Skeletal muscle satellite cell (primary cell): Measurements from ENCODE around the gene BAZ2B.
"Not testable (repeated sequence)": the region's sequence is repeated elsewhere in the genome, so short reads cannot be mapped to it uniquely, and the experiment has no call there.

Experiments used
- H3K27me3 ChIP-seq: 2 replicates; pipeline ENCODE4 v1.7.0; 2013; ENCODE audit warnings: low read length; ENCODE audit not compliant: control insufficient read depth, insufficient read depth
- H3K36me3 ChIP-seq: 2 replicates; pipeline ENCODE4 v1.7.0; 2013; ENCODE audit warnings: mild to moderate bottlenecking, control low read depth, low read length; ENCODE audit not compliant: insufficient read depth
- H3K4me1 ChIP-seq: 2 replicates; pipeline ENCODE4 v1.7.0; 2013; ENCODE audit warnings: low read length; ENCODE audit not compliant: control insufficient read depth, insufficient read depth
- H3K4me2 ChIP-seq: 2 replicates; pipeline ENCODE4 v1.7.0; 2013; ENCODE audit warnings: mild to moderate bottlenecking, low read length
- H3K4me3 ChIP-seq: 2 replicates; pipeline ENCODE4 v1.7.0; 2013; ENCODE audit warnings: low read length
- H3K9ac ChIP-seq: 2 replicates; pipeline ENCODE4 v1.7.0; 2013; ENCODE audit warnings: mild to moderate bottlenecking, low read depth, low read length, moderate library complexity
- H3K9me3 ChIP-seq: replicated peaks from 2 replicates; pipeline ENCODE4 v1.7.0; 2013; ENCODE audit warnings: mild to moderate bottlenecking, control low read depth, low read length

Gene BAZ2B

GRCh38 chr2:159637988-159638501 is 21.7 kb upstream of the BAZ2B start:
- Histone ChIP-seq H3K36me3 (no peaks in the 10 kb centered on the region), H3K9ac (no peak overlapping the region), H3K4me2 (no peak overlapping the region), H3K9me3 (no peaks in the 10 kb centered on the region), H3K4me1 (peaks cover 10% of the 10 kb centered on the region), H3K4me3 (no peak overlapping the region), H3K27me3 (no peaks in the 10 kb centered on the region)

DNA sequence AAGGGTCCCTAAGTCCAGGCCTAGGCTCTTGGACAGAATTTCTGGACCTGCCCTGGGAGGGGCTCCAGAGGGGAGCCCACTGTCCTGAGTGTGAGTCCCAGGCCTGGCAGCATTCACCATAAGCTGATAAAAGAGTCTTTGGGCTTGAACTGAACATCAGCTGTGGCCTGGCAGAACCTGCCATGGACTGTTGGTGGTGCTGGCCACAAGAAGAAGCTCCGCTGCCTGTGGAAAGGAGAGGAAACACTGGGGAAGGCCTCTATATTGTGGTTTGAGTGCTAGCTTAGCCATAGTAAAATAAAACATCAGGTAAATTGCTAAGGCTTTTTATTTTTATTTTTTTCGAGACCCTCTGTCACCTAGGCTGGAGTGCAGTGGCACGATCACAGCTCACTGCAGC is 20.9 kb upstream of the BAZ2B start:
- no peak overlapping the region for H3K4me3 ChIP-seq
- peaks cover 10% of the 10 kb centered on the region for H3K4me1 ChIP-seq
- no peaks in the 10 kb centered on the region for H3K27me3 ChIP-seq
- no peaks in the 10 kb centered on the region for H3K9me3 ChIP-seq
- H3K9ac ChIP-seq, result no peak overlapping the region
- H3K4me2 ChIP-seq, result no peak overlapping the region
- H3K36me3 ChIP-seq, result no peaks in the 10 kb centered on the region

GRCh38 chr2:159635006-159635789 is 18.9 kb upstream of the BAZ2B start:
- Histone ChIP-seq H3K9me3 (no peaks in the 10 kb centered on the region), H3K4me3 (no peak overlapping the region), H3K27me3 (no peaks in the 10 kb centered on the region), H3K4me2 (peak overlapping the region; percentile 38), H3K4me1 (peaks cover 10% of the 10 kb centered on the region), H3K9ac (no peak overlapping the region), H3K36me3 (no peaks in the 10 kb centered on the region)

DNA sequence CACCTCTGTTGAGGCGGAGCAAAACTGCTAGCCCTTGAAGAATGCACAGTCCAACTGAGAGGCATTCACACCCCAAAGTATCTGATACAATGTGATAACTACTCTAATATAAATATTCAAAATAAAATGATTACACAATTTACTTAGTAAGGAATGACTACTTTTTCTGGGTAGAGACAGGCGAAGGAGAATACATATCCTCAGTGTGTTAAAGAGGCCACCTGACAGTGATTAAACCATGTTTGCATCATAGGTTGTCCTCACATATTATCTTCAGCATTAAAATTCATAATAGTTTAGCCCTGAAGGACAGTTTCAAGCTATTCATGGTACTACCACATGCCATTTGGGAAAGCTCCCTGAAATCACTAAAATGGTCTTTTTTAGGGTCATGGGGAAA is 16.9 kb upstream of the BAZ2B start:
- Histone ChIP-seq H3K4me2 (no peak overlapping the region), H3K9ac (no peak overlapping the region), H3K9me3 (no peaks in the 10 kb centered on the region)

GRCh38 chr2:159625628-159626027 is 9.3 kb upstream of the BAZ2B start:
- not testable (repeated sequence) for H3K4me3 ChIP-seq, H3K9ac ChIP-seq, H3K4me2 ChIP-seq, H3K36me3 ChIP-seq, H3K9me3 ChIP-seq, H3K4me1 ChIP-seq, H3K27me3 ChIP-seq

More for the DNA sequence above, 16.9 kb upstream of the BAZ2B start:
- Histone ChIP-seq H3K4me3 (no peak overlapping the region), H3K4me1 (peaks cover 9% of the 10 kb centered on the region), H3K36me3 (no peaks in the 10 kb centered on the region), H3K27me3 (no peaks in the 10 kb centered on the region)

- Histone ChIP-seq H3K9ac (no peak overlapping the region), H3K4me2 (no peak overlapping the region), H3K27me3 (no peaks in the 10 kb centered on the region), H3K4me3 (no peak overlapping the region), H3K36me3 (no peaks in the 10 kb centered on the region), H3K9me3 (no peaks in the 10 kb centered on the region), H3K4me1 (no peaks in the 10 kb centered on the region)
Measured at GRCh38 chr2:159623436-159623835, 7.1 kb upstream of the BAZ2B start.

DNA sequence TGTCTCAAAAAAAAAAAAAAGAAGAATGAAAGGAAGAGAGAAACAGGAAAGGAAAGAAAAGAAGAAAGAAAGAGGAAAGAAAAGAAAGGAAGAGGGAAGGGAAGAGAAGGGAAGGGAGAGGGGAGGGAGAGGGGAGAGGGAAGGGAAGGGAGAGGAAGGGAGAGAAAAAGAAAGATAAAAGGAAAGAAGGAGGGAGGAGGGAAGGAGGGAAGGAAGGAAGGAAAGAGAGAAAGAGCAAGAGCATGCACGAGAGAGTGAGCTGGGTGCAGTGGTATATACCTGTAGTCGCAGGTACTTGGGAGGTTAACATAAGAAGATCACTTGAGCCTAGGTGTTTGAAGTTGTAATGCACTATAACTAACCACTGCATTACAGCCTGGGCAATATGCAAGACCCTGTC is 6.6 kb upstream of the BAZ2B start:
- no peak overlapping the region for H3K9ac ChIP-seq
- no peaks in the 10 kb centered on the region for H3K9me3 ChIP-seq
- H3K4me2 ChIP-seq, result no peak overlapping the region
- no peaks in the 10 kb centered on the region for H3K27me3 ChIP-seq
- peaks cover under 1% of the 10 kb centered on the region for H3K4me1 ChIP-seq
- no peak overlapping the region for H3K4me3 ChIP-seq
- no peaks in the 10 kb centered on the region for H3K36me3 ChIP-seq

GRCh38 chr2:159620796-159621195 is 4.4 kb upstream of the BAZ2B start:
- no peaks in the 10 kb centered on the region for H3K36me3 ChIP-seq
- no peak overlapping the region for H3K9ac ChIP-seq
- no peaks in the 10 kb centered on the region for H3K27me3 ChIP-seq
- H3K4me3 ChIP-seq, result no peak overlapping the region
- H3K9me3 ChIP-seq, result no peaks in the 10 kb centered on the region
- H3K4me2 ChIP-seq, result no peak overlapping the region
- peaks cover 15% of the 10 kb centered on the region for H3K4me1 ChIP-seq

GRCh38 chr2:159617646-159618045 is 1.3 kb upstream of the BAZ2B start:
- Histone ChIP-seq H3K27me3 (no peaks in the 10 kb centered on the region), H3K4me3 (peak overlapping the region; percentile 41), H3K9ac (peak overlapping the region; percentile 93), H3K9me3 (no peaks in the 10 kb centered on the region), H3K4me2 (peak overlapping the region; percentile 85), H3K36me3 (no peaks in the 10 kb centered on the region), H3K4me1 (peaks cover 27% of the 10 kb centered on the region)

GRCh38 chr2:159617100-159617499 is 752 bp upstream of the BAZ2B start:
- Histone ChIP-seq H3K36me3 (no peaks in the 10 kb centered on the region), H3K9ac (peak overlapping the region; percentile 93), H3K27me3 (no peaks in the 10 kb centered on the region), H3K9me3 (no peaks in the 10 kb centered on the region), H3K4me2 (peak overlapping the region; percentile 85), H3K4me1 (peaks cover 31% of the 10 kb centered on the region), H3K4me3 (peak overlapping the region; percentile 90)

- Histone ChIP-seq H3K4me3 (peak overlapping the region; percentile 90), H3K4me1 (peaks cover 31% of the 10 kb centered on the region), H3K27me3 (no peaks in the 10 kb centered on the region), H3K9me3 (no peaks in the 10 kb centered on the region), H3K4me2 (peak overlapping the region; percentile 85), H3K9ac (peak overlapping the region; percentile 93), H3K36me3 (no peaks in the 10 kb centered on the region)
Measured at GRCh38 chr2:159615367-159616285, 722 bp downstream of the BAZ2B start.
